Activated CD4-positive, alpha-beta T cell treated with anti-CD3 and anti-CD28 coated beads, Interleukin-2, amount 50 U/mL, for 24 hours (primary cell): ENCODE measurements around the gene COL4A4.

Experiments
- DNase-seq, 2 donors: peaks; one replicate each; pipeline ENCODE4 v3.0.0-alpha.2; 2020; ENCODE audit warnings: low read depth in 1 of 2, low spot score in 1 of 2

Gene COL4A4

GRCh38 chr2:227163485-227163997, 464 bp downstream of the COL4A4 start:
- DNase-seq: no peak

- no peak for DNase-seq
Observed at GRCh38 chr2:227161947-227162346, 2.1 kb downstream of the COL4A4 start.

DNA sequence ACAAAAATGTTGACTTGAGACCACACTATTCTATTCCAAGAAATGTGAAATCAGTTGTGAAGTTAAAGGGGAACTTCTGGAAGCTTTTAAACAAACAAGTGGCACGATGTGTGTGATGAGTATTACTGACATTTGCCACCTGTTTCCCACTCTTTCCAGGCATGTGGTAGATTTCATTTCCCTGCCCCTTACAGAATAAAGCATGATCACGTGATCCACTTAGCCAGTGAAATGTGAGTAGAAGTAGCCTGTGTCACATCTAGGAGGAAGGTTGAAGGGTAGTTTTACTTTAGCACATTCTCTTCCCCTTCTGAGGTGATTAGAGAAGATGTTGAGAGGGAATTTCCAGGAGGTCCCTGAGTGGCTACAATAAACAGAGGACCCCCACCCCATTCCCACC, 3.8 kb downstream of the COL4A4 start:
- DNase-seq: no peak

GRCh38 chr2:227154986-227155774, 8.8 kb downstream of the COL4A4 start:
- DNase-seq: no peak

DNA sequence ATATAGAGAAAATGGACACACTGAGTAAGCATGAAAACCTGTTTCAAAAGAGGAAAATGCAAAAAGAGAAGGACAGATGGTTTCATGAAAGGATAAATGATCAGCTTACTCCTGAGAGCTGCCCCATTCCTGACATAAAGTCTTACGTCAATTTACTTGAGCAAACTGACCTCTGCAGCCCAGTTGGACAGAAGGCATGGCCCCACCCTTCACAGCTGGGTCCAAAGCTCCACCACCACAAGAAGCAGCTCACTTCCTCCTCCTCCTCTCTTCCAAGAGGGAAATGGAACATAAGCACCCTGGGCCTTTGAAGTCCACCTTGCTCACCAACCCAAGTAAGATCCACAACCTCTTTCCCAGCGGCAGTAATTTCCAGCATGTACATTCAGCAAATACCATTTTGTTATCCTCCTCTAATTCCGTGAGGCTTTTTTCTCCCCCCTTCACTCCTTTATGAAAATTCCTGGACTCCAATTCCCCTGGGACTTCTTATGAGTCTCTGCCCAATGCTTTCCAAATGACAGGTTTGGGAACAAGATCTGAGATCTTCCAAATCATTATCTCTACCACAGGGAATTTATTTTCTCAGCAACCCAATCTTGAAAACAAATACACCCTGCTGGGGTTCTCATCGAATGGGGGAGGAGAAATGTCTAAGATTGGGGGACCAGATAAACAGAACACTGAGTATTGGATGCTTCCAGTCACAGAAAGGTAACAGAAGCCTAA, 10.1 kb downstream of the COL4A4 start:
- DNase-seq: no peak

GRCh38 chr2:227153307-227153706, 10.7 kb downstream of the COL4A4 start:
- no peak for DNase-seq

- DNase-seq: no peak
Observed at GRCh38 chr2:227152093-227152766, 11.8 kb downstream of the COL4A4 start.

GRCh38 chr2:227150222-227150936, 13.6 kb downstream of the COL4A4 start:
- DNase-seq: no peak

DNA sequence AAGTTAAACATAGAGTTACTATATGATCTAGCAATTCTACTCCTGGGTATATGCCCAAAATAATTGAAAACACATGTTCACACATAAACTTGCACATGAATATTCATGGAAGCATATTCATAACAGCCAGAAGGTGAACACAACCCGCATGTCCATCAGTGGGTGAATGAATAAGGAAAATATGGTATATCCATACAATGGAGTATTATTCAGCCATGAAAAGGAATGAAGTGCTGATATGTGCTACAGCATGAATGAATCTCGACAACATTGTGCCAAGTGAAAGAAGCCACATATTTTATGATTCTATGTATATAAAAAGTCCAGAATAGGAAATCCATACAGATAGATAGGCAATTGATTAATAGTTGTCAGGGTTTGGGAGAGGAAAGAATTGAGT, 15.9 kb downstream of the COL4A4 start:
- DNase-seq: no peak

DNA sequence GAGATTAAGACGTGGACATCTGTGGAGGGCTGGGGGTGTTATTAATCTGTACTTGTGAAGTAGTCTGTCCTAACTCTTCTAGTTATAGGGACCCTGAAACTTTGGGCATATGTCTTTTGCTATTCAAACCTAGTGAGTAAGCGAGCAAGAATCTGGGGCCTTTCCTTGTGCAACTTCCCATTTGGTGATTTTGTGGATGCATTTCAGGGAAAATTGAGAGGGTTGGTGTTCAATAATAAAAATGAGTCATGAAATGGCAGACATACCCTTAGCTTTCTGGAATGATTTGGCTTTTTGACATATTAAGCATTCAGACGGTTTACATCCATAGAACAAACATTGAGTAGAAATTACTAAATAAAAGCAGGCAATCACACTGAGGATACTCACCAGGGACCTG, 17.0 kb downstream of the COL4A4 start:
- no peak for DNase-seq

DNA sequence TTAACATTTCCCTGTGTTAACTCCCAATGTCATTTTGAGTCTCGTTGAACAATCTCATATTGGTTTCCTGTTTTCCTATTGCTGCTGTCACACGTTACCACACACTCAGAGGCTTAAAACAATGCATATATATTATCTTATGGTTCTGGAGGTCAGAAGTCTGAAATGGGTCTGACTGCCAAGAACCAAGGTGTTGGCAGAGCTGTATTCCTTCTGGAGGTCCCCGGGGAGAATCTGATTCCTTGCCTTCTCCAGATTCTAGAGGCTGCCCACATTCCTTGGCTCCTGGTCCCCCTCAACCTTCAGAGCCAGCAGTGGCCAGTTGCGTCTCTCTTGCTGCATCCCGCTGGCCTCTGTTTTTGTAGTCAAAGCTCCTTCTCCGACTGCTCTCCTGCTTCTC, 17.5 kb downstream of the COL4A4 start:
- no peak for DNase-seq

GRCh38 chr2:227143895-227144294, 20.1 kb downstream of the COL4A4 start:
- no peak for DNase-seq

GRCh38 chr2:227141301-227141700, 22.7 kb downstream of the COL4A4 start:
- DNase-seq: no peak

- no peak for DNase-seq
Observed at GRCh38 chr2:227134591-227134990, 29.4 kb downstream of the COL4A4 start.

DNA sequence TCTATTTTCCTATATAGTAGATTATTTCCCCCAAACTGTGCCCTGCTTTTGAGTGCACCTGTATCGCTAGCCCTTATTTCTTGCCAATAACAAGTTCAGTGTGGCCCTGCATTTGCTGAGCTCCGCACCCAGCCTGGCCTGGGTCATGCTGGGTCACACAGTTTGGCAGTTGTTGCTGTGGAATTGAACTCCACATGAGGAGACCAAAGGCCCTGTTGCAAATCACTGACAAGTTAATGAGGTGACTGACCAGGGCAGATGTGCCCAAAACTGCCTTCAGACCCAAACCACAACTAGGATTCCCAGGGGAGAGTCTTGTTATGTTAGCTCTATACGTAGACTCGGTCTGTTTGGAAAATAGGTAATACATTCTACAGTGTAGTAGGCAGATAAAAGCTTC, 31.0 kb downstream of the COL4A4 start:
- DNase-seq: no peak

- DNase-seq: no peak
Observed at GRCh38 chr2:227130636-227131035, 33.4 kb downstream of the COL4A4 start.

- DNase-seq: no peak
Observed at GRCh38 chr2:227127201-227127600, 36.8 kb downstream of the COL4A4 start.

GRCh38 chr2:227125506-227125905, 38.5 kb downstream of the COL4A4 start:
- no peak for DNase-seq

GRCh38 chr2:227124811-227125210, 39.2 kb downstream of the COL4A4 start:
- DNase-seq: no peak

DNA sequence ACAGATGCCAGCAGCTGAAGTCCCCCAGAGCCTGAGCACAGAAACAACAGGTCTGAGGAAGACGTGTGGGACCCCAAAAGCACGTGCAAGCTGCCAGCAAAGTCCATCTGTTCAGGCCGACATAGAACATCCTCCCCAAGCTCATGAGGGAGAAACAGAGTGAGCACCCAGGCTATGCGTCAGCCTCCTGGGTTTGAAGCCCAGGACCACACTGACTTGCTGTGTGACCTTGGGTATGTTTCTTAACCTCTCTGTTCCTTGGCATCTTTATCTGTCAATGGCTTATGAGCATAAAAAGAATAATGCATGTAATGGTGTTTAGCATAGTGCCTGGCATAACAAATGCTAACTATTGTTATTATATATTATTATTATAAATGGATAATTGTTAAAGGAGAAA, 40.3 kb downstream of the COL4A4 start:
- no peak for DNase-seq

- no peak for DNase-seq
Observed at GRCh38 chr2:227118353-227118752, 45.7 kb downstream of the COL4A4 start.
